Panc1 (cell line): ENCODE results near the gene ACKR2. TPM values are rescaled to one million over a fixed set of nuclear protein-coding genes. Genes with fewer than 3 reads are reported as not detected.

Experiments used
- ATAC-seq: fragments of 200-7000 bp; cut with Tn5 transposase; 2 replicates; pipeline ENCODE4 v1.9.1; 2020; ENCODE audit warnings: mild to moderate bottlenecking, moderate library complexity
- BruUV-seq: library from RNA; stranded (reverse); fragments of 400-500 nt; replicated peaks from 2 replicates; lab custom pipeline; 2021; lab: Mats Ljungman, UMichigan
- CTCF ChIA-PET: fragments of 300-600 bp; sonication (Branson Sonifier 250); formaldehyde crosslinking; loops from one replicate; lab custom pipeline; 2022; ENCODE audit warnings: antibody characterized with exemption; lab: Charles Lee
- POLR2A ChIA-PET: fragments of 300-600 bp; sonication (Branson Sonifier 250); formaldehyde crosslinking; loops from one replicate; lab custom pipeline; 2022; ENCODE audit warnings: antibody characterized with exemption; lab: Charles Lee
- DNase-seq: peaks from one replicate; pipeline ENCODE4 v3.0.0-alpha.2; 2010; ENCODE audit warnings: low read depth, low spot score
- H3K27ac ChIP-seq: 2 replicates; pipeline ENCODE4 v1.5.1; 2011; ENCODE audit warnings: mild to moderate bottlenecking, low read length, inconsistent platforms
- H3K27me3 ChIP-seq: fragments of 200-500 bp; sonication (Bioruptor generic); 2 replicates; pipeline ENCODE4 v1.6.0; 2014; ENCODE audit warnings: low read length, inconsistent platforms; ENCODE audit not compliant: control insufficient read depth, insufficient read depth
- H3K36me3 ChIP-seq: fragments of 200-500 bp; sonication (Bioruptor generic); 2 replicates; pipeline ENCODE4 v1.5.1; 2014; ENCODE audit warnings: inconsistent platforms, mild to moderate bottlenecking, low read length, moderate library complexity; ENCODE audit not compliant: control insufficient read depth, insufficient read depth
- H3K4me1 ChIP-seq: 2 replicates; pipeline ENCODE4 v1.5.1; 2011; ENCODE audit warnings: inconsistent platforms, mild to moderate bottlenecking, low read length, moderate library complexity; ENCODE audit not compliant: control insufficient read depth, insufficient read depth
- H3K4me3 ChIP-seq, 2 experiments: 2 replicates each; pipeline ENCODE4 v1.5.1; 2011 to 2012; ENCODE audit warnings: low read depth in 2 of 2, low read length in 2 of 2, mild to moderate bottlenecking in 2 of 2, inconsistent platforms in 1 of 2, moderate library complexity in 1 of 2
- H3K9me3 ChIP-seq: fragments of 200-500 bp; sonication (Bioruptor generic); 2 replicates; pipeline ENCODE4 v1.5.1; 2014; ENCODE audit warnings: low read depth, mild to moderate bottlenecking, inconsistent platforms, low read length, moderate library complexity; ENCODE audit not compliant: control insufficient read depth, insufficient read depth
- POLR2AphosphoS5 ChIP-seq: IDR thresholded peaks from 2 replicates; pipeline ENCODE4 v1.6.1; 2012; ENCODE audit warnings: mild to moderate bottlenecking, low read depth, low read length, moderate library complexity
- REST ChIP-seq, 2 experiments: IDR thresholded peaks; 2 replicates each; pipeline ENCODE4 v1.6.1; 2011 to 2012; ENCODE audit warnings: low read depth in 2 of 2, control low read depth in 1 of 2, low read length in 1 of 2, mild to moderate bottlenecking in 1 of 2, moderate library complexity in 1 of 2; ENCODE audit not compliant: insufficient read depth in 1 of 2
- SIN3A ChIP-seq: IDR thresholded peaks from 2 replicates; pipeline ENCODE4 v1.6.1; 2012; ENCODE audit warnings: low read depth, mild to moderate bottlenecking, low read length, moderate library complexity, borderline replicate concordance; ENCODE audit not compliant: insufficient read depth
- TCF7L2 ChIP-seq: IDR thresholded peaks from 2 replicates; pipeline ENCODE4 v1.6.1; 2011; ENCODE audit warnings: mild to moderate bottlenecking, low read depth, low read length, inconsistent platforms
- in situ Hi-C: cut with HindIII; loops from 2 replicates; pipeline ENCODE4 v1.10.0; 2016; ENCODE audit warnings: low sequenced_read_pairs, low pct_unique_long_range_greater_than_20kb
- intact Hi-C: fragments of 100-400 bp; cut with micrococcal nuclease; formaldehyde crosslinking; loops from one replicate; pipeline ENCODE4 v1.10.0; 2022; ENCODE audit not compliant: unreplicated experiment
- total RNA-seq: library from RNA; stranded (reverse); gene quantifications from one replicate; pipeline ENCODE4 v1.2.1, GENCODE V29; 2021; ENCODE audit not compliant: unreplicated experiment
- TF ChIP-seq, protein P1 (sequence below): fragments of 450-650 bp; IDR thresholded peaks from 2 replicates; pipeline ENCODE4 v1.5.1; 2017; ENCODE audit warnings: mild to moderate bottlenecking

The ACKR2 gene
- total RNA-seq, 1 experiment from 2014 or later: not detected

DNA sequence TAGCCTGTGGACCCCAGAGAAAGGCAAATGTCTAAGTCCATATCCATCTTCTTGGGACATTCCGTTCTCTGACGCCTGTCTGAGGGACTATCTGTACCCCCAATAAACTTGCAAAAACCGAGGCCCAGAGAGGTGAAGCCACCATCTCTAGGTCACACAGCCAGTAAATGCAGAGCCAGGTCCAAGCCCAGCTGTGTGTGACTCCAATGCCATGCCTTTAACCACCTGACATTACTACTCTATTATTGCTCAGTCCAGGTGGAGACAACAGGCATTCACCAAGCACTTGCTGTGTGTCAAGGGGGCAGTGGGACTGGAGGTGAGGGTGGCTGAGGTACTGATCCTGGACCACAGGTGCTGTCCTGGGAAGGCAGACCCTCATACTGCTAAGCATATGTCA is 41.0 kb downstream of the ACKR2 start:
- TF ChIP-seq, protein P1, sequence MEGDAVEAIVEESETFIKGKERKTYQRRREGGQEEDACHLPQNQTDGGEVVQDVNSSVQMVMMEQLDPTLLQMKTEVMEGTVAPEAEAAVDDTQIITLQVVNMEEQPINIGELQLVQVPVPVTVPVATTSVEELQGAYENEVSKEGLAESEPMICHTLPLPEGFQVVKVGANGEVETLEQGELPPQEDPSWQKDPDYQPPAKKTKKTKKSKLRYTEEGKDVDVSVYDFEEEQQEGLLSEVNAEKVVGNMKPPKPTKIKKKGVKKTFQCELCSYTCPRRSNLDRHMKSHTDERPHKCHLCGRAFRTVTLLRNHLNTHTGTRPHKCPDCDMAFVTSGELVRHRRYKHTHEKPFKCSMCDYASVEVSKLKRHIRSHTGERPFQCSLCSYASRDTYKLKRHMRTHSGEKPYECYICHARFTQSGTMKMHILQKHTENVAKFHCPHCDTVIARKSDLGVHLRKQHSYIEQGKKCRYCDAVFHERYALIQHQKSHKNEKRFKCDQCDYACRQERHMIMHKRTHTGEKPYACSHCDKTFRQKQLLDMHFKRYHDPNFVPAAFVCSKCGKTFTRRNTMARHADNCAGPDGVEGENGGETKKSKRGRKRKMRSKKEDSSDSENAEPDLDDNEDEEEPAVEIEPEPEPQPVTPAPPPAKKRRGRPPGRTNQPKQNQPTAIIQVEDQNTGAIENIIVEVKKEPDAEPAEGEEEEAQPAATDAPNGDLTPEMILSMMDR: no peak
- TF ChIP-seq SIN3A (no peak), REST (IDR thresholded peaks at IDR 0.05; ENCODE audit: insufficient read depth in 1 of 2, low read depth in 2 of 2, low read length in 1 of 2) (no peak), POLR2AphosphoS5 (no peak), TCF7L2 (no peak)
- Histone ChIP-seq H3K4me1 (no peaks in the 10 kb centered on the region), H3K36me3 (no peaks in the 10 kb centered on the region), H3K27ac (no peak overlapping the region), H3K9me3 (no peaks in the 10 kb centered on the region), H3K27me3 (no peaks in the 10 kb centered on the region; the same call in 1 of the 2 replicates), H3K4me3 (no peak overlapping the region)
- CTCF ChIA-PET: no interaction called here
- BruUV-seq: no TSS peak
- DNase-seq: no peak
- POLR2A ChIA-PET: no interaction called here
- intact Hi-C loops (no loop called here), in situ Hi-C loops (no loop called here)
- no peak for ATAC-seq

DNA sequence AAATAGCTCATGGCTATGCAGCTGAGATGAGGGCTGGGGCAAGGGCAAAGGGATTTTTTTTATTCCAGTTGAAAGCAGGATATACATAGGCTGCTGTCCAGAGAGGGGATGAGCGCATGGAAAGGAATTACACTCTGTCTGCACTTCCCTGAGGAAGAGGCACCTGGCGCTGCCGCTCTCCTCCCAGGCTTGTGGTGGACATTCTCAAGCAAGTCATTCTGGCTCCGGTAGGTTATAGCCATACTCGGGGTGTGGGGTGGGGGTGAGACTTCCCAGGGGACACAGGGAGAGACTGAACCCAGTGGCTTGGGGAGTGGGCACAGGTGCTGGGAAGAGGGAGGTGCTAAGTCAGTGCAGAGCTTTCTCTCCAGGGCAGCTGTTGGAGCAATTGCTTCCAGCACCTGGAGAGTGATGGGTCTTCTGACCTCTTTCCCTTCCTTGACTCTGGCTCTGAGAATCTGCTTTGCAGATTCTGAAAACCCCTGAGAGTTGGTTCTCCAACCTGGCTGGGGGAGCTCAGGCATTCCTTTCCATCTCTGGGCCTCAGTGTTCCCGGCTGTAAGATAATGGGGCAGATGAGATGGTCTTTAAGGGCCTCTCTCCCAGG is 42.1 kb downstream of the ACKR2 start:
- DNase-seq (no peak), ATAC-seq (no peak)
- TF ChIP-seq SIN3A (no peak), TCF7L2 (no peak), REST (IDR thresholded peaks at IDR 0.05; ENCODE audit: insufficient read depth in 1 of 2, low read depth in 2 of 2, low read length in 1 of 2) (no peak), POLR2AphosphoS5 (no peak)
- TF ChIP-seq, protein P1: no peak
- Histone ChIP-seq H3K36me3 (no peaks in the 10 kb centered on the region), H3K4me3 (no peak overlapping the region), H3K27ac (no peak overlapping the region), H3K27me3 (no peaks in the 10 kb centered on the region; the same call in 1 of the 2 replicates), H3K9me3 (no peaks in the 10 kb centered on the region), H3K4me1 (no peaks in the 10 kb centered on the region)
- intact Hi-C loops: no loop called here
- ChIA-PET POLR2A (no interaction called here), CTCF (no interaction called here)
- no TSS peak for BruUV-seq
- in situ Hi-C loops: no loop called here
